Fibroblast of lung (primary cell): ENCODE measurements around the gene UBE2S. TPM values are rescaled to one million over a fixed set of nuclear protein-coding genes. Genes with fewer than 3 reads are reported as not detected.

ENCODE experiments used
- DNase-seq, 2 donors: peaks; one replicate each; pipeline versions ENCODE4 v3.0.0 to v3.0.0-alpha.2; 2010; ENCODE audit warnings: low read depth in 2 of 2
- H2AFZ ChIP-seq: 2 replicates; pipeline ENCODE4 v1.5.1; 2012; ENCODE audit warnings: low read length, control low read depth, inconsistent platforms
- H3K27ac ChIP-seq: 2 replicates; pipeline ENCODE4 v1.5.1; 2011; ENCODE audit warnings: low read length, control low read depth; ENCODE audit not compliant: insufficient read depth
- H3K27me3 ChIP-seq: 2 replicates; pipeline ENCODE4 v1.5.1; 2011; ENCODE audit warnings: mild to moderate bottlenecking, low read length; ENCODE audit not compliant: control insufficient read depth, insufficient read depth
- H3K36me3 ChIP-seq: 2 replicates; pipeline ENCODE4 v1.5.1; 2011; ENCODE audit warnings: low read length; ENCODE audit not compliant: control insufficient read depth, insufficient read depth
- H3K4me1 ChIP-seq: 2 replicates; pipeline ENCODE4 v1.5.1; 2011; ENCODE audit warnings: low read length; ENCODE audit not compliant: control insufficient read depth, insufficient read depth; ENCODE audit errors: extremely low read depth
- H3K4me2 ChIP-seq: 2 replicates; pipeline ENCODE4 v1.5.1; 2011; ENCODE audit warnings: low read length, control low read depth; ENCODE audit not compliant: insufficient read depth; ENCODE audit errors: extremely low read depth
- H3K4me3 ChIP-seq, 4 experiments: fragments of 200-600 bp in 1 of 4; sonication (generic) in 1 of 4; replicated peaks in 1 of 4; 2 replicates each; pipeline ENCODE4 v1.5.1; 2011 to 2016; ENCODE audit warnings: low read length in 4 of 4, low read depth in 3 of 4, mild to moderate bottlenecking in 3 of 4, control low read depth in 2 of 4, inconsistent platforms in 1 of 4, mixed read lengths in 1 of 4; ENCODE audit not compliant: insufficient read depth in 1 of 4; ENCODE audit errors: control extremely low read depth in 1 of 4
- H3K79me2 ChIP-seq: 2 replicates; pipeline ENCODE4 v1.5.1; 2012; ENCODE audit warnings: mild to moderate bottlenecking, low read length, inconsistent platforms; ENCODE audit not compliant: control insufficient read depth, insufficient read depth
- H3K9ac ChIP-seq: 2 replicates; pipeline ENCODE4 v1.5.1; 2011; ENCODE audit warnings: mild to moderate bottlenecking, low read length, control low read depth; ENCODE audit not compliant: insufficient read depth
- H3K9me3 ChIP-seq: 2 replicates; pipeline ENCODE4 v1.5.1; 2012; ENCODE audit warnings: low read depth, low read length; ENCODE audit not compliant: control insufficient read depth, insufficient read depth
- H4K20me1 ChIP-seq: 2 replicates; pipeline ENCODE4 v1.5.1; 2011; ENCODE audit warnings: low read length; ENCODE audit not compliant: control insufficient read depth, insufficient read depth; ENCODE audit errors: extremely low read depth
- EZH2 ChIP-seq: IDR thresholded peaks from 2 replicates; pipeline ENCODE4 v1.5.1; 2012; ENCODE audit warnings: low read length, control low read depth, mild to moderate bottlenecking; ENCODE audit errors: missing control alignments
- polyA plus RNA-seq, 2 donors: library from polyadenylated mRNA; depleted of rRNA in 1 of 2; stranded (reverse) in 1 of 2; unstranded in 1 of 2; fragments of >200 nt; gene quantifications; 2 replicates each; pipeline ENCODE4 v1.2.1, GENCODE V29; 2011 to 2012; ENCODE audit warnings: missing spikeins in 1 of 2
- total RNA-seq: library from RNA; depleted of rRNA; stranded (reverse); fragments of >200 nt; gene quantifications from 2 replicates; pipeline ENCODE4 v1.2.1, GENCODE V29; 2014
- TF ChIP-seq, protein P1 (sequence below), 2 donors: IDR thresholded peaks in 1 of 2; conservative IDR thresholded peaks in 1 of 2; 1 replicate in 1 of 2; 2 replicates in 1 of 2; pipeline ENCODE4 v1.5.1; 2011 to 2012; ENCODE audit warnings: low read length in 2 of 2, control low read depth in 1 of 2, inconsistent platforms in 1 of 2, low read depth in 1 of 2, mild to moderate bottlenecking in 1 of 2

UBE2S gene
- total and polyA plus RNA-seq, 2 donors (not counting 1 experiment from before 2014, with no cell fraction given) = 25.4 to 41.0 TPM

DNA sequence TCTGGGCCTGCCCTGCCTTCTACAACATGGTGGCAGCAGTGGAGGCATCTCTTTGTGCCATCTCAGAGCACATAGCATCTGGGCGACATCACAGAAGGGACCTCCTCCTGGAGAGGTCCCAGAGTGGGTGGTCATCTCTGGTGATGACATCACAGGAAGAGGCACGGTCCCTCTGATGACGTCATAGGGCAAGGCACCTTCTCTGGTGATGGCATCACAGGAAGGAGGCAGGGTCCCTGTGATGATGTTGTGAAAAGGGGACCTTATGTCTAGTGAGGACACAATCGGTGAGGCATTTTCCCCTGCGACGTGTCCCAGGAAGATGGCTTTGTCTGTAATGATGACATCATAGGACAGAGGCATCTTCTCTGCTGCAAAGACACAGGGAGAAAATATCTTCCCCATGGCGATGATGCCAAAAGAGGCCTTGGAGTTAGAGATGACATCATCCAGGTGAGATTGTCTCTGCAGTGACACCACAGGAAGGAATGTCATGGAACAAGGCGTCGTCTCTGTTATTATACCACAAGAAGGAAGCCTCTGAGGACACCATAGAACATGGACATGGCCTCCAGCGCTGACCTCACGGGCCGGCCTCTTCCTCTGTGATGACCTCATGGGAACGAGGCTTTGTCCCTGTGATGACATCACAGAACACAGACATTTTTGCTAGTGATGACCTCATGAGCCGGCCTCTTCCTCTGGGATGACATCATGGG is 24.8 kb upstream of the UBE2S start:
- no peaks in the 10 kb centered on the region for H3K9me3 ChIP-seq
- no peaks in the 10 kb centered on the region for H3K4me1 ChIP-seq
- no peak overlapping the region for H3K4me2 ChIP-seq
- no peak overlapping the region for H3K27ac ChIP-seq
- no peaks in the 10 kb centered on the region for H3K36me3 ChIP-seq
- H3K4me3 ChIP-seq = no peak overlapping the region
- no peaks in the 10 kb centered on the region for H3K79me2 ChIP-seq
- H3K9ac ChIP-seq = no peak overlapping the region
- TF ChIP-seq, protein P1, sequence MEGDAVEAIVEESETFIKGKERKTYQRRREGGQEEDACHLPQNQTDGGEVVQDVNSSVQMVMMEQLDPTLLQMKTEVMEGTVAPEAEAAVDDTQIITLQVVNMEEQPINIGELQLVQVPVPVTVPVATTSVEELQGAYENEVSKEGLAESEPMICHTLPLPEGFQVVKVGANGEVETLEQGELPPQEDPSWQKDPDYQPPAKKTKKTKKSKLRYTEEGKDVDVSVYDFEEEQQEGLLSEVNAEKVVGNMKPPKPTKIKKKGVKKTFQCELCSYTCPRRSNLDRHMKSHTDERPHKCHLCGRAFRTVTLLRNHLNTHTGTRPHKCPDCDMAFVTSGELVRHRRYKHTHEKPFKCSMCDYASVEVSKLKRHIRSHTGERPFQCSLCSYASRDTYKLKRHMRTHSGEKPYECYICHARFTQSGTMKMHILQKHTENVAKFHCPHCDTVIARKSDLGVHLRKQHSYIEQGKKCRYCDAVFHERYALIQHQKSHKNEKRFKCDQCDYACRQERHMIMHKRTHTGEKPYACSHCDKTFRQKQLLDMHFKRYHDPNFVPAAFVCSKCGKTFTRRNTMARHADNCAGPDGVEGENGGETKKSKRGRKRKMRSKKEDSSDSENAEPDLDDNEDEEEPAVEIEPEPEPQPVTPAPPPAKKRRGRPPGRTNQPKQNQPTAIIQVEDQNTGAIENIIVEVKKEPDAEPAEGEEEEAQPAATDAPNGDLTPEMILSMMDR (conservative IDR thresholded peaks at IDR 0.05 in 1 of 2, IDR thresholded peaks at IDR 0.05 in 1 of 2; ENCODE audit: low read depth in 1 of 2, low read length in 2 of 2) = no peak
- no peak for TF ChIP-seq EZH2
- H4K20me1 ChIP-seq = no peaks in the 10 kb centered on the region
- H2AFZ ChIP-seq = no peak overlapping the region
- no peaks in the 10 kb centered on the region for H3K27me3 ChIP-seq
- DNase-seq = no peak

DNA sequence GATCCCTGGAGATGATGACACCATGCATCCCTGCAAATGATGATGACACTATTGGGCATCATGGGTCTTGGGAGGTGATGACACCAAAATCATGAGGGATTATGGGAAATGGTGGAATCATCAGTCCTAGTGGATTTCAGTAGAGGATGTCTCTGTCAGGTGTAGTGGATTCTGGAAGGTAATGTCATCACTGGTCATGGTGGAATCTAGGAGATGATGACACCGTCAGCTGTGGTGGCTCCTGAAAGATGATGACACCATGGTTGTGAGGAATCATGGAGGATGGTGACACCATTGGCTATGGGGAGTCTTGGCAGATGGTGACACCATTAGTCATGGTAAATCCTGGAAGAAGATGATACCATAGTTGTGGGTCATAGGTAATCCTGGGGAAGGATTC is 23.6 kb upstream of the UBE2S start:
- Histone ChIP-seq H3K4me2 (no peak overlapping the region), H3K27me3 (no peaks in the 10 kb centered on the region), H3K9ac (no peak overlapping the region), H3K4me3 (no peak overlapping the region), H3K36me3 (no peaks in the 10 kb centered on the region), H2AFZ (no peak overlapping the region), H3K27ac (no peak overlapping the region), H3K9me3 (no peaks in the 10 kb centered on the region), H4K20me1 (no peaks in the 10 kb centered on the region), H3K4me1 (no peaks in the 10 kb centered on the region), H3K79me2 (no peaks in the 10 kb centered on the region)
- DNase-seq = no peak
- no peak for TF ChIP-seq EZH2
- TF ChIP-seq, protein P1 (conservative IDR thresholded peaks at IDR 0.05 in 1 of 2, IDR thresholded peaks at IDR 0.05 in 1 of 2; ENCODE audit: low read depth in 1 of 2, low read length in 2 of 2) = no peak

DNA sequence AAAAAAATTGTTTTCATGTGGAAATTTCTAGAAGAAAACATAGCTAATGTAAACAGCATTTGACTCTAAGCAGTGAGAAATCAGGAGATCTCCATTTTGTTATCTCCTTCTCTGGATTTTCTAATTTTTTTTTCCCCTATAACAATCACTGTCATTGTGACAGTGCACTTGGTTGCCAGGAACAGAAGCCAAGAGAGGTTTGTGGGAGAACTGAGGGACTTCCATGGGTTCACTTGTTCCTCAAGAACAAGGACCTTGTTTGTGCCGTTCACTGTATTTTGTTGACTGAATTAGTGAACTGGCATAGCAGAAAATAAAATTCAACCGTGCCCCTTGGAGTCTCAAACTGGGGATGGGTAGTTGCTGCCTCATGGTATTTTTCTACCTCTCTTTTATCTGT is 18.5 kb upstream of the UBE2S start:
- peaks cover 4% of the 10 kb centered on the region for H3K27me3 ChIP-seq
- TF ChIP-seq, protein P1 (conservative IDR thresholded peaks at IDR 0.05 in 1 of 2, IDR thresholded peaks at IDR 0.05 in 1 of 2; ENCODE audit: low read depth in 1 of 2, low read length in 2 of 2) = no peak
- no peak for TF ChIP-seq EZH2
- H3K9ac ChIP-seq = no peak overlapping the region
- no peaks in the 10 kb centered on the region for H3K4me1 ChIP-seq
- no peak overlapping the region for H3K27ac ChIP-seq
- no peaks in the 10 kb centered on the region for H4K20me1 ChIP-seq
- no peak for DNase-seq
- no peak overlapping the region for H2AFZ ChIP-seq
- no peaks in the 10 kb centered on the region for H3K79me2 ChIP-seq
- no peaks in the 10 kb centered on the region for H3K36me3 ChIP-seq
- H3K9me3 ChIP-seq = no peaks in the 10 kb centered on the region
- H3K4me3 ChIP-seq = no peak overlapping the region
- H3K4me2 ChIP-seq = no peak overlapping the region
